ENCODE measurements around the gene PER1.
"Not testable (repeated sequence)": the region's sequence is repeated elsewhere in the genome, so short reads cannot be mapped to it uniquely, and the experiment has no call there.

Gene PER1

DNA sequence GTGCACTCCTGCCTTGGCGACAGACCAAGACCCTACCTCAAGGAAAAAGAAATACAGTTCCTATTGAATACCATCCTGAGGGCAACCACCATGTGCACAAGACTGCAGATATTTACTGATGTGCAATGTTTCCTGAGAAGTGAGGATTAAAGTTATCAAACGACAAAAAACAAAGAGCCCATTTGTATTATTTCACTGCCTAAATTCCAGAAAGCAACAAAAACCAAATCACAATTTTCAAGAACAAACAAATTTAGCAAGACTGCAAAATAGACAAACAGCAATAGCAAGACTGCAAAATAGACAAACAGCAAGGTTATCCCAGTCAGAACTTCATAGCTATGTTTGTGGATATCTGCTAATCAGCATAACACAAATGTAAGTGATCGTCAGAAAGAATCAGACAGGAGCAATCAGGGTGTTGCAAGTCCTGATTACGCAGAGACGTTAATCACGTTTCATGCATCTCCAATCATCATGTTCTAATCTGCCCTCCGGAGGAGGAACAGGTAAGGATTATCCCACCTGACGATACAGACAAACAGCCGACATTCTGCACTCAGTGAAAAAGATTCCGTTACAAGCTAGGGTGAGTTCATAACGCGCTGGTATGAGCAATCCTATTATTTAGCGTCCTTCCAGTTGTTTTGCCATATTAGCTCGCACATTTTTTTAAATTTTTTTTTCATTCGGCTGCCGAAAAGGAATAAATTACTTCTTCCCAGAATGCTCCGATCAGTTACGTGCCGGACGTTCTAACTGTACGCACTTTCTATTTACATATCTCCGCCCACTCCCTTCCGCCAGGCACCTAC, 21.1 kb upstream of the PER1 start:
- peak overlapping the region; percentile 62 for H3K4me3 ChIP-seq
- no peaks in the 10 kb centered on the region for H3K36me3 ChIP-seq
- peak overlapping the region; percentile 98 for H3K4me2 ChIP-seq
- no peaks in the 10 kb centered on the region for H4K20me1 ChIP-seq
- H3K4me1 ChIP-seq: peaks cover 68% of the 10 kb centered on the region
- no peaks in the 10 kb centered on the region for H3K27me3 ChIP-seq
- H3K27ac ChIP-seq: peak overlapping the region; percentile 98
- H3K9me3 ChIP-seq: no peaks in the 10 kb centered on the region
- H3K9ac ChIP-seq: peak overlapping the region; percentile 96
- peak; percentile 71 for TF ChIP-seq Cebpa-rat (IDR thresholded peaks at IDR 0.05)

DNA sequence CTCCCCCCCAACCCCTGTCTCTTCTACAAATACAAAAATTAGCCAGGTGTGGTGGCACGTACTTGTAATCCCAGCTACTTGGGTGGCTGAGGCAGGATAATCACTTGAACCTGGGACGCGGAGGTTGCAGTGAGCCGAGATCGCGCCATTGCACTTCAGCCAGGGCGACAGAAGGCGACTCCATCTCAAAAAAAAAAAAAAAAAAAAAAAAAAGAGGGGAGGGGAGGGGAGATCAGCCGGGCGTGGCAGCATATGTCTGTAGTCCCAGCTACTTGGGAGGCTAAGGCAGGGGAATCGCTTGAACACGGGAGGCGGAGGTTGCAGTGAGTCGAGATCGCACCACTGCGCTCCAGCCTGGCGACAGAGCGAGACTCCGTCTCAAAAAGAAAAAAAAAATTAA, 18.0 kb upstream of the PER1 start:
- H3K9ac ChIP-seq, H3K4me3 ChIP-seq, H3K9me3 ChIP-seq, H3K27me3 ChIP-seq, H3K36me3 ChIP-seq, H4K20me1 ChIP-seq, H3K27ac ChIP-seq: not testable (repeated sequence)
- peak overlapping the region; percentile 14; the same call in 1 of the 2 replicates for H3K4me2 ChIP-seq
- peaks cover 49% of the 10 kb centered on the region for H3K4me1 ChIP-seq

DNA sequence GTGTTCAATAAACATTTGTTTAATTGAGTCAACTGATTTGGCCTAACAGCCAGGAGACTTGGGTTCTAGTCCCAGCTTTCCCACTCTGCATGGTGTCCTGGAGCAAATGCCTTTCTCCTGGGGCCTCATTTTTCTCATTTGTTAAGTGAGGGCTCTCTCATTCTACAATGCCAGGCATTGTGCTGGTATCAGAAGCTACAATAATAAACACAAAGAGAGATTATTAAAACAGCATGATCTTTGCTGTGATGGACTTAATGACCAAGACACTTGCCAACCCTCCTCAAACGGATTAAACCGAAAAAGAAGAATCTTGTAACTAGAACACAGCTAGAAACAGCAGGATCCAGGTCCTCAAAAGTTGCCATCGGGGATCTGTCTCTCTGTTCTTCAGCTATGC, 15.3 kb upstream of the PER1 start:
- H3K27me3 ChIP-seq: no peaks in the 10 kb centered on the region
- no peak for TF ChIP-seq Cebpa-rat (IDR thresholded peaks at IDR 0.05)
- no peaks in the 10 kb centered on the region for H3K9me3 ChIP-seq
- H3K27ac ChIP-seq: no peak overlapping the region
- no peak overlapping the region for H3K4me2 ChIP-seq
- no peaks in the 10 kb centered on the region for H4K20me1 ChIP-seq
- peaks cover 48% of the 10 kb centered on the region for H3K4me1 ChIP-seq
- no peaks in the 10 kb centered on the region for H3K36me3 ChIP-seq
- no peak overlapping the region for H3K4me3 ChIP-seq
- H3K9ac ChIP-seq: no peak overlapping the region; the same call in 1 of the 2 replicates

- peaks cover 44% of the 10 kb centered on the region for H3K4me1 ChIP-seq
- peaks cover 6% of the 10 kb centered on the region for H4K20me1 ChIP-seq
- H3K36me3 ChIP-seq: no peaks in the 10 kb centered on the region
- no peak overlapping the region for H3K9ac ChIP-seq
- H3K9me3 ChIP-seq: no peaks in the 10 kb centered on the region
- no peak overlapping the region for H3K4me2 ChIP-seq
- TF ChIP-seq Cebpa-rat (IDR thresholded peaks at IDR 0.05): no peak
- no peak overlapping the region for H3K27ac ChIP-seq
- H3K27me3 ChIP-seq: no peaks in the 10 kb centered on the region
- no peak overlapping the region for H3K4me3 ChIP-seq
Measured at GRCh38 chr17:8166731-8167130, 14.5 kb upstream of the PER1 start.

GRCh38 chr17:8164815-8165131, 12.6 kb upstream of the PER1 start:
- H3K4me2 ChIP-seq: peak overlapping the region; percentile 91
- no peaks in the 10 kb centered on the region for H3K9me3 ChIP-seq
- H3K9ac ChIP-seq: no peak overlapping the region; the same call in 1 of the 2 replicates
- no peak overlapping the region; the same call in 1 of the 2 replicates for H3K4me3 ChIP-seq
- H3K36me3 ChIP-seq: peaks cover 16% of the 10 kb centered on the region
- H3K27ac ChIP-seq: peak overlapping the region; percentile 98
- H3K27me3 ChIP-seq: no peaks in the 10 kb centered on the region
- no peak for TF ChIP-seq Cebpa-rat (IDR thresholded peaks at IDR 0.05)
- peaks cover 25% of the 10 kb centered on the region for H4K20me1 ChIP-seq
- H3K4me1 ChIP-seq: peaks cover 44% of the 10 kb centered on the region

- peak overlapping the region; percentile 98 for H3K27ac ChIP-seq
- H4K20me1 ChIP-seq: peaks cover 31% of the 10 kb centered on the region
- peaks cover 49% of the 10 kb centered on the region for H3K4me1 ChIP-seq
- no peaks in the 10 kb centered on the region for H3K27me3 ChIP-seq
- peaks cover 21% of the 10 kb centered on the region for H3K36me3 ChIP-seq
- no peaks in the 10 kb centered on the region for H3K9me3 ChIP-seq
- no peak for TF ChIP-seq Cebpa-rat (IDR thresholded peaks at IDR 0.05)
- H3K9ac ChIP-seq: peak overlapping the region; percentile 99; the same call in 1 of the 2 replicates
- H3K4me3 ChIP-seq: peak overlapping the region; percentile 100
- H3K4me2 ChIP-seq: peak overlapping the region; percentile 91
Measured at GRCh38 chr17:8163978-8164814, 12.0 kb upstream of the PER1 start.

- peaks cover 22% of the 10 kb centered on the region for H3K36me3 ChIP-seq
- no peaks in the 10 kb centered on the region for H3K27me3 ChIP-seq
- no peak for TF ChIP-seq Cebpa-rat (IDR thresholded peaks at IDR 0.05)
- peaks cover 54% of the 10 kb centered on the region for H3K4me1 ChIP-seq
- H3K9me3 ChIP-seq: no peaks in the 10 kb centered on the region
- peak overlapping the region; percentile 100 for H3K4me3 ChIP-seq
- peak overlapping the region; percentile 98 for H3K27ac ChIP-seq
- peak overlapping the region; percentile 91 for H3K4me2 ChIP-seq
- peak overlapping the region; percentile 99 for H3K9ac ChIP-seq
- peaks cover 32% of the 10 kb centered on the region for H4K20me1 ChIP-seq
Measured at GRCh38 chr17:8162997-8163977, 11.1 kb upstream of the PER1 start.

- Histone ChIP-seq H3K36me3 (peaks cover 22% of the 10 kb centered on the region), H3K9ac (peak within 1 kb of the TSS; percentile 99), H3K9me3 (no peaks in the 10 kb centered on the region), H3K27ac (peak within 1 kb of the TSS; percentile 98), H3K4me2 (peak within 1 kb of the TSS; percentile 99), H3K4me1 (peaks cover 57% of the 10 kb centered on the region), H4K20me1 (peaks cover 32% of the 10 kb centered on the region), H3K4me3 (peak within 1 kb of the TSS; percentile 100), H3K27me3 (no peaks in the 10 kb centered on the region)
- no peak for TF ChIP-seq Cebpa-rat (IDR thresholded peaks at IDR 0.05)
Measured at GRCh38 chr17:8162233-8162996, 10.2 kb upstream of the PER1 start, which contains the start of gene VAMP2. VAMP2 (minus strand) TSS chr17:8162948; CDS start chr17:8162879, 69 bp downstream.
